Measurements from ENCODE around the gene TEX14.

GRCh38 chr17:58574025-58574424, 117.8 kb downstream of the TEX14 start:
- TF ChIP-seq CTCF (optimal IDR thresholded peaks at IDR 0.05 in 1 of 3, IDR thresholded peaks at IDR 0.05 in 1 of 3, conservative IDR thresholded peaks at IDR 0.05 in 1 of 3; ENCODE audit: extremely low read depth in 1 of 3, insufficient read depth in 2 of 3, low read length in 3 of 3) (no peak), EZH2 (IDR thresholded peaks at IDR 0.05; ENCODE audit: low read length) (no peak)

Measured in keratinocyte (primary cell).